SK-N-SH (cell line): ENCODE data around the gene AUTS2. TPM values are rescaled to one million over a fixed set of nuclear protein-coding genes. Genes with fewer than 3 reads are reported as not detected.

Experiments
- CTCF ChIA-PET: fragments of 300-600, 350-600 bp; formaldehyde crosslinking; extraction: SDS; loops from one replicate; lab custom pipeline; 2021; lab: Yijun Ruan, JAX
- POLR2A ChIA-PET: fragments of 350-600 bp; sonication (Branson Sonifier 250); formaldehyde crosslinking; extraction: SDS; loops from one replicate; lab custom pipeline; 2020; ENCODE audit warnings: antibody characterized with exemption, inconsistent platforms; lab: Yijun Ruan, JAX
- DNase-seq: peaks from one replicate; pipeline ENCODE4 v3.0.0; 2012
- H2AFZ ChIP-seq: fragments of 200-600 bp; sonication (generic); 2 replicates; pipeline ENCODE4 v1.8.1; 2016; ENCODE audit warnings: antibody characterized with exemption, mild to moderate bottlenecking, low read depth
- H3F3A ChIP-seq: fragments of 200-600 bp; sonication (generic); replicated peaks from 2 replicates; pipeline ENCODE3; 2016; ENCODE audit warnings: antibody characterized with exemption, mild to moderate bottlenecking; ENCODE audit not compliant: insufficient read depth
- H3K27ac ChIP-seq, 2 experiments: fragments of 200-500 bp in 1 of 2; fragments of 200-600 bp in 1 of 2; sonication (Bioruptor generic) in 1 of 2; sonication (generic), shearing (Covaris generic) in 1 of 2; 2 replicates each; pipeline versions ENCODE4 v1.5.1 to v1.6.1; 2014 to 2016; ENCODE audit warnings: low read depth in 2 of 2, inconsistent platforms in 1 of 2, low read length in 1 of 2, mild to moderate bottlenecking in 1 of 2, mixed read lengths in 1 of 2
- H3K27me3 ChIP-seq: fragments of 200-600 bp; sonication (generic), shearing (Covaris generic); 2 replicates; pipeline ENCODE4 v1.6.1; 2016; ENCODE audit warnings: mixed run types; ENCODE audit not compliant: insufficient read depth
- H3K36me3 ChIP-seq, 2 experiments: fragments of 200-500 bp in 1 of 2; fragments of 200-600 bp in 1 of 2; sonication (Bioruptor generic) in 1 of 2; sonication (generic) in 1 of 2; replicated peaks in 1 of 2; 2 replicates each; pipeline versions ENCODE3 to v1.5.1; 2014 to 2016; ENCODE audit warnings: low read length in 1 of 2, mild to moderate bottlenecking in 1 of 2; ENCODE audit not compliant: insufficient read depth in 2 of 2, control insufficient read depth in 1 of 2
- H3K4me1 ChIP-seq, 2 experiments: fragments of 200-500 bp in 1 of 2; fragments of 200-600 bp in 1 of 2; sonication (Bioruptor generic) in 1 of 2; sonication (generic), shearing (Covaris generic) in 1 of 2; 2 replicates each; pipeline versions ENCODE4 v1.5.1 to v1.6.1; 2014 to 2016; ENCODE audit warnings: low read depth in 1 of 2, low read length in 1 of 2, mixed run types in 1 of 2; ENCODE audit not compliant: insufficient read depth in 2 of 2, control insufficient read depth in 1 of 2
- H3K4me2 ChIP-seq: fragments of 200-600 bp; sonication (generic), shearing (Covaris generic); 2 replicates; pipeline ENCODE4 v1.6.1; 2017; ENCODE audit warnings: mixed run types
- H3K4me3 ChIP-seq, 2 experiments: fragments of 200-500 bp in 1 of 2; fragments of 200-600 bp in 1 of 2; sonication (Bioruptor generic) in 1 of 2; sonication (generic), shearing (Covaris generic) in 1 of 2; 2 replicates each; pipeline versions ENCODE4 v1.5.1 to v1.8.1; 2014 to 2016; ENCODE audit warnings: low read depth in 2 of 2, inconsistent platforms in 1 of 2, low read length in 1 of 2, mild to moderate bottlenecking in 1 of 2, mixed read lengths in 1 of 2, moderate library complexity in 1 of 2
- H3K79me2 ChIP-seq: fragments of 200-600 bp; sonication (generic); 2 replicates; pipeline ENCODE4 v1.8.1; 2017; ENCODE audit warnings: mild to moderate bottlenecking; ENCODE audit not compliant: insufficient read depth
- H3K9ac ChIP-seq: fragments of 200-600 bp; sonication (generic); 2 replicates; pipeline ENCODE4 v1.6.1; 2017; ENCODE audit warnings: mixed run types
- H3K9me2 ChIP-seq: fragments of 200-600 bp; sonication (generic); 2 replicates; pipeline ENCODE4 v1.6.1; 2017; ENCODE audit warnings: mixed run types
- H3K9me3 ChIP-seq: fragments of 200-600 bp; sonication (generic); 2 replicates; pipeline ENCODE4 v1.6.1; 2017; ENCODE audit warnings: mixed run types, mild to moderate bottlenecking, moderate library complexity
- H4K20me1 ChIP-seq: fragments of 200-600 bp; sonication (generic); 2 replicates; pipeline ENCODE4 v1.6.1; 2017; ENCODE audit warnings: mild to moderate bottlenecking, mixed run types; ENCODE audit not compliant: insufficient read depth
- CHD2 ChIP-seq: fragments of 150-350 bp; IDR thresholded peaks from 2 replicates; pipeline ENCODE4 v1.6.1; 2018; ENCODE audit warnings: low read length; ENCODE audit not compliant: partially characterized antibody
- ELF1 ChIP-seq: IDR thresholded peaks from 2 replicates; pipeline ENCODE4 v1.4.0; 2012
- EP300 ChIP-seq, 2 experiments: IDR thresholded peaks; 2 replicates each; pipeline versions ENCODE4 v1.4.0 to v1.6.1; 2012; ENCODE audit warnings: borderline replicate concordance in 1 of 2, low read depth in 1 of 2, low read length in 1 of 2
- FOSL2 ChIP-seq: IDR thresholded peaks from 2 replicates; pipeline ENCODE4 v1.4.0; 2012; ENCODE audit warnings: low read depth, mild to moderate bottlenecking, moderate library complexity, borderline replicate concordance
- FOXM1 ChIP-seq: IDR thresholded peaks from 2 replicates; pipeline ENCODE4 v1.4.0; 2012; ENCODE audit warnings: low read depth, mild to moderate bottlenecking
- GABPA ChIP-seq: IDR thresholded peaks from 2 replicates; pipeline ENCODE4 v1.4.0; 2012; ENCODE audit warnings: low read depth, mild to moderate bottlenecking
- GATA2 ChIP-seq: sonication (generic); formaldehyde crosslinking; IDR thresholded peaks from 2 replicates; pipeline ENCODE4 v1.5.0; 2020; ENCODE audit warnings: mild to moderate bottlenecking, missing genetic modification reagents
- IRF3 ChIP-seq: fragments of 150-350 bp; IDR thresholded peaks from 2 replicates; pipeline ENCODE4 v1.6.1; 2016; ENCODE audit warnings: mild to moderate bottlenecking, low read depth, low read length
- JUND ChIP-seq: IDR thresholded peaks from 2 replicates; pipeline ENCODE4 v1.4.0; 2012
- MEF2A ChIP-seq: IDR thresholded peaks from 2 replicates; pipeline ENCODE4 v1.4.0; 2012; ENCODE audit warnings: low read depth, borderline replicate concordance
- NFIC ChIP-seq: IDR thresholded peaks from 2 replicates; pipeline ENCODE4 v1.4.0; 2012; ENCODE audit warnings: borderline replicate concordance
- NRF1 ChIP-seq: IDR thresholded peaks from 2 replicates; pipeline ENCODE4 v1.6.1; 2012; ENCODE audit warnings: low read depth, mild to moderate bottlenecking, low read length
- PBX3 ChIP-seq: IDR thresholded peaks from 2 replicates; pipeline ENCODE4; 2012
- POLR2AphosphoS5 ChIP-seq: IDR thresholded peaks from 2 replicates; pipeline ENCODE4 v1.6.1; 2012; ENCODE audit warnings: low read depth, low read length
- RAD21 ChIP-seq: IDR thresholded peaks from 2 replicates; pipeline ENCODE4 v1.6.1; 2012; ENCODE audit warnings: mild to moderate bottlenecking, low read length
- RFX5 ChIP-seq: IDR thresholded peaks from 2 replicates; pipeline ENCODE4 v1.6.1; 2012; ENCODE audit warnings: mild to moderate bottlenecking, improper control_type of control experiment, low read length
- RXRA ChIP-seq: IDR thresholded peaks from 2 replicates; pipeline ENCODE4 v1.4.0; 2012; ENCODE audit warnings: low read depth, mild to moderate bottlenecking, borderline replicate concordance
- SIN3A ChIP-seq: IDR thresholded peaks from 2 replicates; pipeline ENCODE4 v1.6.1; 2012; ENCODE audit warnings: low read depth, mild to moderate bottlenecking, low read length, moderate library complexity, borderline replicate concordance
- SMC3 ChIP-seq: IDR thresholded peaks from 2 replicates; pipeline ENCODE4 v1.6.1; 2012; ENCODE audit warnings: low read depth, low read length, improper control_type of control experiment
- TAF1 ChIP-seq: IDR thresholded peaks from 2 replicates; pipeline ENCODE4 v1.6.1; 2012; ENCODE audit warnings: low read depth, mild to moderate bottlenecking, low read length, moderate library complexity, borderline replicate concordance
- TCF12 ChIP-seq: IDR thresholded peaks from 2 replicates; pipeline ENCODE4 v1.4.0; 2012
- TEAD4 ChIP-seq: IDR thresholded peaks from 2 replicates; pipeline ENCODE4 v1.4.0; 2012; ENCODE audit warnings: mild to moderate bottlenecking, borderline replicate concordance; ENCODE audit not compliant: insufficient read depth
- USF1 ChIP-seq: IDR thresholded peaks from 2 replicates; pipeline ENCODE4 v1.4.0; 2012; ENCODE audit warnings: low read depth, borderline replicate concordance
- YY1 ChIP-seq: IDR thresholded peaks from 2 replicates; pipeline ENCODE4 v1.4.0; 2012; ENCODE audit warnings: low read depth, mild to moderate bottlenecking
- ZBTB33 ChIP-seq: IDR thresholded peaks from 2 replicates; pipeline ENCODE4 v1.4.0; 2012; ENCODE audit warnings: low read depth, borderline replicate concordance
- WGBS: methylation state at CpG from one replicate; pipeline ENCODE4 v1.1.6; 2017; ENCODE audit warnings: low lambda C conversion rate; 5-methylcytosine and 5-hydroxymethylcytosine counted together
- polyA plus RNA-seq, 3 experiments: library from polyadenylated mRNA; depleted of rRNA; stranded (reverse); fragments of >200 nt; gene quantifications; 2 replicates each; pipeline ENCODE4 v1.2.3, GENCODE V29; 2012
- TF ChIP-seq, protein P1 (sequence below): IDR thresholded peaks from 2 replicates; pipeline ENCODE4 v1.4.0; 2012; ENCODE audit warnings: low read depth
- TF ChIP-seq, protein P2 (sequence below): IDR thresholded peaks from 2 replicates; pipeline ENCODE4 v1.6.1; 2012; ENCODE audit warnings: mild to moderate bottlenecking, low read depth, low read length, moderate library complexity

AUTS2 gene
- polyA plus RNA-seq, 1 of the 3 experiments (the other 2 are of a cell fraction), result 15.6 TPM

DNA sequence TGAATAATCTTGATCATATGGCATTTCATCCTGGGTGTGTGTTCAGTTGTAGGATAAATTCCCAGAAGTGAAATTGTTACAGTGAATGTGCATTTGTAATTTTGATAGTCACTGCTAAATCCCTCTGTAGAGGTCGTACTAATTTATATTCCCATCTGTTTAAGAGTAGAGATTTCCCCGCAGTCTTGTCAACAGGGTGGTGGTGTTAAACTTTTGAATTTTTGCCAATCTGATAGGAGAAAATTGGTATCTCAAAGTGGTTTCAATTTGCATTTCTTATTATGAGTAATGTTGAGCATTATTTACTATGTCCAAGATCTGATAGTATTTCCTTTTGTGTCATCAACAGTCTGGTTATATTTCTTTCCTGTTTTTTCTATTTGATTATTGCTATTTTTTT is 101.7 kb downstream of the AUTS2 start:
- Histone ChIP-seq H3K4me2 (no peak overlapping the region; the same call in 1 of the 2 replicates), H3K4me3 (no peak overlapping the region), H3K27me3 (no peaks in the 10 kb centered on the region), H3F3A (no peaks in the 10 kb centered on the region), H4K20me1 (peaks cover 63% of the 10 kb centered on the region), H3K9ac (no peak overlapping the region), H3K9me2 (no peaks in the 10 kb centered on the region), H3K9me3 (no peaks in the 10 kb centered on the region), H3K27ac (no peak overlapping the region), H3K36me3 (no peaks in the 10 kb centered on the region), H3K79me2 (peaks cover 11% of the 10 kb centered on the region), H3K4me1 (peaks cover 8 to 43% of the 10 kb centered on the region in 2 experiments; a peak in 3 of 4 replicates), H2AFZ (no peak overlapping the region)
- TF ChIP-seq YY1 (no peak), EP300 (IDR thresholded peaks at IDR 0.05; ENCODE audit: borderline replicate concordance in 1 of 2, low read depth in 1 of 2, low read length in 1 of 2) (no peak), SMC3 (no peak), JUND (peak; percentile 63; the same call in 1 of the 2 replicates), FOXM1 (0 out of 2 replicates have a peak, but pooled peaks have one; percentile 10), GATA2 (CRISPR knock-in tag) (peak; percentile 58; the same call in 1 of the 2 replicates), ELF1 (no peak), POLR2AphosphoS5 (peak; percentile 66; the same call in 1 of the 2 replicates), ZBTB33 (no peak), NRF1 (no peak), CHD2 (no peak), IRF3 (no peak), FOSL2 (peak; percentile 31; the same call in 1 of the 2 replicates), TEAD4 (peak; percentile 40; the same call in 1 of the 2 replicates), SIN3A (no peak), MEF2A (no peak), GABPA (no peak), TAF1 (no peak), RAD21 (no peak), RFX5 (no peak), NFIC (peak; percentile 91), USF1 (no peak), RXRA (no peak), PBX3 (peak; percentile 33; the same call in 1 of the 2 replicates), TCF12 (peak; percentile 83)
- TF ChIP-seq, protein P1, sequence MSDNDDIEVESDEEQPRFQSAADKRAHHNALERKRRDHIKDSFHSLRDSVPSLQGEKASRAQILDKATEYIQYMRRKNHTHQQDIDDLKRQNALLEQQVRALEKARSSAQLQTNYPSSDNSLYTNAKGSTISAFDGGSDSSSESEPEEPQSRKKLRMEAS, result no peak
- TF ChIP-seq, protein P2, sequence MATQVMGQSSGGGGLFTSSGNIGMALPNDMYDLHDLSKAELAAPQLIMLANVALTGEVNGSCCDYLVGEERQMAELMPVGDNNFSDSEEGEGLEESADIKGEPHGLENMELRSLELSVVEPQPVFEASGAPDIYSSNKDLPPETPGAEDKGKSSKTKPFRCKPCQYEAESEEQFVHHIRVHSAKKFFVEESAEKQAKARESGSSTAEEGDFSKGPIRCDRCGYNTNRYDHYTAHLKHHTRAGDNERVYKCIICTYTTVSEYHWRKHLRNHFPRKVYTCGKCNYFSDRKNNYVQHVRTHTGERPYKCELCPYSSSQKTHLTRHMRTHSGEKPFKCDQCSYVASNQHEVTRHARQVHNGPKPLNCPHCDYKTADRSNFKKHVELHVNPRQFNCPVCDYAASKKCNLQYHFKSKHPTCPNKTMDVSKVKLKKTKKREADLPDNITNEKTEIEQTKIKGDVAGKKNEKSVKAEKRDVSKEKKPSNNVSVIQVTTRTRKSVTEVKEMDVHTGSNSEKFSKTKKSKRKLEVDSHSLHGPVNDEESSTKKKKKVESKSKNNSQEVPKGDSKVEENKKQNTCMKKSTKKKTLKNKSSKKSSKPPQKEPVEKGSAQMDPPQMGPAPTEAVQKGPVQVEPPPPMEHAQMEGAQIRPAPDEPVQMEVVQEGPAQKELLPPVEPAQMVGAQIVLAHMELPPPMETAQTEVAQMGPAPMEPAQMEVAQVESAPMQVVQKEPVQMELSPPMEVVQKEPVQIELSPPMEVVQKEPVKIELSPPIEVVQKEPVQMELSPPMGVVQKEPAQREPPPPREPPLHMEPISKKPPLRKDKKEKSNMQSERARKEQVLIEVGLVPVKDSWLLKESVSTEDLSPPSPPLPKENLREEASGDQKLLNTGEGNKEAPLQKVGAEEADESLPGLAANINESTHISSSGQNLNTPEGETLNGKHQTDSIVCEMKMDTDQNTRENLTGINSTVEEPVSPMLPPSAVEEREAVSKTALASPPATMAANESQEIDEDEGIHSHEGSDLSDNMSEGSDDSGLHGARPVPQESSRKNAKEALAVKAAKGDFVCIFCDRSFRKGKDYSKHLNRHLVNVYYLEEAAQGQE, result no peak
- DNase-seq, result peak; percentile 39
- WGBS, result 23% methylated on average over 2 of the region's 2 CpGs
- ChIA-PET CTCF (interaction anchor here (1.2 kb wide), 1 partner anchor 11 kb away, joined by 5 read pairs; no protein-coding TSS in a partner anchor), POLR2A (interaction anchor here (0.7 kb wide), 1 partner anchor 173 kb away, joined by 3 read pairs; no protein-coding TSS in a partner anchor)
